Mesodermal cell (in vitro differentiated cells): Measurements from ENCODE around the gene SRP68.

Experiments
- H3K27ac ChIP-seq: 2 replicates; pipeline ENCODE4 v1.7.0; 2013; ENCODE audit warnings: mild to moderate bottlenecking, low read depth, low read length, moderate library complexity; ENCODE audit not compliant: severe bottlenecking
- H3K36me3 ChIP-seq: 2 replicates; pipeline ENCODE4 v1.7.1; 2013; ENCODE audit warnings: mild to moderate bottlenecking, low read length, moderate library complexity; ENCODE audit not compliant: control insufficient read depth, insufficient read depth
- H3K4me1 ChIP-seq: one replicate; pipeline ENCODE4 v1.7.1; 2013; ENCODE audit warnings: mild to moderate bottlenecking, low read length; ENCODE audit not compliant: insufficient read depth, control insufficient read depth, poor library complexity, severe bottlenecking
- H3K4me3 ChIP-seq: 2 replicates; pipeline ENCODE4 v1.7.0; 2013; ENCODE audit warnings: low read length, control low read depth, mild to moderate bottlenecking; ENCODE audit not compliant: insufficient read depth, poor library complexity, severe bottlenecking; ENCODE audit errors: extremely low read depth
- H3K9me3 ChIP-seq: 2 replicates; pipeline ENCODE4 v1.7.1; 2013; ENCODE audit warnings: mild to moderate bottlenecking, low read length, moderate library complexity; ENCODE audit not compliant: control insufficient read depth
- WGBS, 2 experiments: methylation state at CpG; one replicate each; pipeline ENCODE4 v1.1.5; 2013; ENCODE audit warnings: missing lambda C conversion rate in 2 of 2; ENCODE audit not compliant: insufficient coverage in 2 of 2; 5-methylcytosine and 5-hydroxymethylcytosine counted together

Gene SRP68

GRCh38 chr17:76103274-76104139 is 31.2 kb upstream of the SRP68 start, which contains the start of gene EXOC7:
EXOC7 (minus strand) TSS chr17:76103787; CDS start chr17:76103692, 95 bp downstream.
- peaks cover 39% of the 10 kb centered on the region for H3K36me3 ChIP-seq
- H3K27ac ChIP-seq: peak within 1 kb of the TSS; percentile 76
- H3K4me3 ChIP-seq: peak within 1 kb of the TSS; percentile 85
- H3K4me1 ChIP-seq: peaks cover 5% of the 10 kb centered on the region
- WGBS, 2 experiments: 8 to 9% methylated on average over 51 to 52 of the region's 55 CpGs
- H3K9me3 ChIP-seq: no peaks in the 10 kb centered on the region

- WGBS, 2 experiments: 0 to 11% methylated on average over 3 to 4 of the region's 4 CpGs
- peaks cover 5% of the 10 kb centered on the region for H3K4me1 ChIP-seq
- peak overlapping the region; percentile 85 for H3K4me3 ChIP-seq
- H3K36me3 ChIP-seq: peaks cover 45% of the 10 kb centered on the region
- no peaks in the 10 kb centered on the region for H3K9me3 ChIP-seq
- peak overlapping the region; percentile 76 for H3K27ac ChIP-seq
Measured at GRCh38 chr17:76102944-76103273, 30.6 kb upstream of the SRP68 start.

GRCh38 chr17:76097716-76098295 is 25.5 kb upstream of the SRP68 start:
- Histone ChIP-seq H3K4me3 (no peak overlapping the region), H3K4me1 (peaks cover 5% of the 10 kb centered on the region)

GRCh38 chr17:76095943-76096342 is 23.6 kb upstream of the SRP68 start:
- Histone ChIP-seq H3K36me3 (peaks cover 99% of the 10 kb centered on the region), H3K4me1 (no peaks in the 10 kb centered on the region), H3K9me3 (no peaks in the 10 kb centered on the region), H3K27ac (no peak overlapping the region), H3K4me3 (no peak overlapping the region)
- 89 to 94% methylated on average over 6 to 13 of the region's 13 CpGs for WGBS, 2 experiments

More at GRCh38 chr17:76097716-76098295, 25.5 kb upstream of the SRP68 start:
- Histone ChIP-seq H3K36me3 (peaks cover 95% of the 10 kb centered on the region), H3K9me3 (no peaks in the 10 kb centered on the region), H3K27ac (no peak overlapping the region)
- 98% methylated on average over 17 to 18 of the region's 19 CpGs for WGBS, 2 experiments

- H3K4me1 ChIP-seq: no peaks in the 10 kb centered on the region
- no peak overlapping the region for H3K4me3 ChIP-seq
- no peaks in the 10 kb centered on the region for H3K9me3 ChIP-seq
- H3K36me3 ChIP-seq: peaks cover 97% of the 10 kb centered on the region
- no peak overlapping the region for H3K27ac ChIP-seq
- WGBS, 2 experiments: 90 to 92% methylated on average over 9 to 11 of the region's 11 CpGs
Measured at GRCh38 chr17:76094046-76094445, 21.7 kb upstream of the SRP68 start.

DNA sequence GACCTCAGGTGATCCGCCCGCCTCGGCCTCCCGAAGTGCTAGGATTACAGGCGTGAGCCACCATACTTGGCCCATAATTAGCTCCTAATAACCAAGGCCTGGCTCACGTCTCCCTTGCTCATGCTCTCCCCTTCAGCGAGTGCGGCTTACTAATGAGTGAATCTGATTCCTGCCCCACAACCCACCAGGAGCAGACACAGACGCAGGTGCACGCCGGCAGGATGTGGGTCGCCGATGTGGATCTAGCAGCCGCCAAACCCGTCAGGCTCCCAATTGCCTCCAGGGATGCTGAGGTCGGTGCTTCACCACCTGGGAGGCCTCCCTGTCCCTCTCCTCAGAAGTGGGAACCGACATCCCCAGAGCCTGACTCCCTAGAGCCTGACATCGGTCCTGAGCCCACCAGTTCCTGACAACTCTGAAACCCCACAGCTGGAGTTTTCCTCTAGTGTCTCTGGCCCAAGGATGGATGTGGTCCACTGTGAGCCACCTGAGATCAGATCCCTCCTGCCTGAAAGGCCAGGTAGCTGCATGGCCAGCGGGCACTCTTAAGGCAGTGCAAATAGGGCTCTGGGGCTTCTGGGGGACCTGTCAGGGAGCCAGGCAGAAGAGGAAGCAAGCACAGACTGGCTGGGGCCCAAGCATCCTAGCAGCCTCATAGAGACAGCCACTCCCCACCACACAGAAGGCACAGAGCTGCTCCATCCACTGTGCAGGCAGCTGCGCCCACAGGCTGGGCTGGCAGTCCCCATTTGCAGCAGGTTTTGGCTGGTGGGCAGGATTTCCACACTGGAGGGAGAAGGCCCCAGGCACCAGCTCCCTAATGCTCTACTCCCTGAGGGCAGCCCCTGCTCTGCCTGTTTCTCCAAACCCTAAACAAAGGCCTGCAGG is 20.5 kb upstream of the SRP68 start:
- Histone ChIP-seq H3K27ac (no peak overlapping the region), H3K4me1 (no peaks in the 10 kb centered on the region), H3K36me3 (peaks cover 97% of the 10 kb centered on the region), H3K9me3 (no peaks in the 10 kb centered on the region), H3K4me3 (no peak overlapping the region)
- WGBS, 2 experiments: 95% methylated on average over 13 to 20 of the region's 20 CpGs

- H3K27ac ChIP-seq: no peak overlapping the region
- 84 to 88% methylated on average over 13 to 16 of the region's 23 CpGs for WGBS, 2 experiments
Measured at GRCh38 chr17:76091526-76092286, 19.4 kb upstream of the SRP68 start.

GRCh38 chr17:76090517-76091129 is 18.3 kb upstream of the SRP68 start:
- H3K9me3 ChIP-seq: no peaks in the 10 kb centered on the region
- peaks cover 97% of the 10 kb centered on the region for H3K36me3 ChIP-seq
- no peak overlapping the region for H3K27ac ChIP-seq
- 94 to 96% methylated on average over 12 to 15 of the region's 17 CpGs for WGBS, 2 experiments
- no peak overlapping the region for H3K4me3 ChIP-seq
- no peaks in the 10 kb centered on the region for H3K4me1 ChIP-seq

More at GRCh38 chr17:76091526-76092286, 19.4 kb upstream of the SRP68 start:
- Histone ChIP-seq H3K9me3 (no peaks in the 10 kb centered on the region), H3K4me3 (no peak overlapping the region), H3K36me3 (peaks cover 97% of the 10 kb centered on the region), H3K4me1 (no peaks in the 10 kb centered on the region)

GRCh38 chr17:76089680-76090516 is 17.6 kb upstream of the SRP68 start:
- H3K4me3 ChIP-seq: no peak overlapping the region

More at GRCh38 chr17:76089680-76090516, 17.6 kb upstream of the SRP68 start:
- no peak overlapping the region for H3K27ac ChIP-seq
- no peaks in the 10 kb centered on the region for H3K4me1 ChIP-seq
- no peaks in the 10 kb centered on the region for H3K9me3 ChIP-seq
- peaks cover 97% of the 10 kb centered on the region for H3K36me3 ChIP-seq
- 98 to 99% methylated on average over 22 to 30 of the region's 32 CpGs for WGBS, 2 experiments
